Activated CD4-positive, CD25-positive, alpha-beta regulatory T cell treated with anti-CD3 and anti-CD28 coated beads, Interleukin-2, amount 50 U/mL, for 24 hours (primary cell): ENCODE results near the gene OR6K2.

Experiments used
- ATAC-seq, 2 donors: fragments of 150-1000 bp; cut with Tn5 transposase; one replicate each; pipeline ENCODE4 v1.10.0; 2021; ENCODE audit warnings: mild to moderate bottlenecking in 1 of 2, moderate library complexity in 1 of 2

The OR6K2 gene

DNA sequence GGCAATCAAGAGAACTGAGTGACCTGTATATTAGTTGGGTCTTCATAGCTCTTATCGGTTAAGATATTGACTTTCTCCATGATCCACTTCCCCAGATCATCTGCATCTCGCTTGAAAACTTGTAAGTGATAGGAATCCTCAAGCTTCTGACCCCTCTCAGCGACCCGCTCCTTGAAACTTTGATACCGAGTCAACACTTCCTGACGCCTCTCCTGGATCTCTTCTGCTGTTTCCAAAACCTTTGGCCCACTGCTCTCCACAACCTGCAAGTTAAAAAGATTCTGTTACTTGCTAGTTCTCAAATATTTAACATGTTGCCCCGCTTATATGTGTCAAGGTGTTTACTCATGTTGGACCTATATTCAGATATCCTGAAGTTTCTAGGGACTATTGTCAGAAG, 15.4 kb downstream of the OR6K2 start:
- ATAC-seq: no peak

DNA sequence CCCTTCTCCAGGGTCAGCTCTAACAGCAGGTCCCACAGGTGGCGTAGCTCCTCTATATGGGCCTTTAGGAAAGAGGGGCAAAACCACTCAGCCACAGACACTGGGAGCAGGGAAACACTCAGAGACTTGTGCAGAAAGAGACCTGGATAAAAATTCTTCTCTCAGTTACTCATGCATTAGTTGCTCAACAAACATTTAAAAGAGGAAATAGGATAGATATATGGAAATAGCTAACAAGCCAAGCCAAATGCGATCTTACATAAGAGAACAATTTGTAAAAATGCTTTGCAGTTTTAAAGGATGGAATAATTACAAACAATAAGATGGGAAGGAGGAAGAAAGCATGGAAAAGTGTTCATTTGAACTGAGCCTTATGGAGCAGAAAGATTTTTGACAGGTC, 18.8 kb downstream of the OR6K2 start:
- no peak for ATAC-seq

DNA sequence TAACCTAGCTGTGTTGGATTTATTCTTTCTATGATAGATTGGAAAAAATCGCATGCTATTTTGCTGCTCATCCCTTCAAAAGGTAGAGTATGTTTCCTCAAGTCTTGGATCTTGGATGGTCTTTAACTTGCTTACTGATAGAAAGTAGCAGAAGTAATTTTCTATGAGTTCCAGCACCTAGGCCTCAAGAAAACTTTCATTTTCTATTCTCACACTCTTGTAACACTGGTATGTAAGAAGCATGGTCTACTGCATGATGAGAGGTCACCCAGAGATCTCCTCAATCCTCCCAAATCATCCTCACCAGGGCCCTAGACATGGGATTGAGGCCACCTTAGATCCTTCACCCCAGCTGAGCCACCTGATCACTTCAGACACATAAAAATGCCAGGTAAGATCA, 21.2 kb downstream of the OR6K2 start:
- no peak for ATAC-seq

DNA sequence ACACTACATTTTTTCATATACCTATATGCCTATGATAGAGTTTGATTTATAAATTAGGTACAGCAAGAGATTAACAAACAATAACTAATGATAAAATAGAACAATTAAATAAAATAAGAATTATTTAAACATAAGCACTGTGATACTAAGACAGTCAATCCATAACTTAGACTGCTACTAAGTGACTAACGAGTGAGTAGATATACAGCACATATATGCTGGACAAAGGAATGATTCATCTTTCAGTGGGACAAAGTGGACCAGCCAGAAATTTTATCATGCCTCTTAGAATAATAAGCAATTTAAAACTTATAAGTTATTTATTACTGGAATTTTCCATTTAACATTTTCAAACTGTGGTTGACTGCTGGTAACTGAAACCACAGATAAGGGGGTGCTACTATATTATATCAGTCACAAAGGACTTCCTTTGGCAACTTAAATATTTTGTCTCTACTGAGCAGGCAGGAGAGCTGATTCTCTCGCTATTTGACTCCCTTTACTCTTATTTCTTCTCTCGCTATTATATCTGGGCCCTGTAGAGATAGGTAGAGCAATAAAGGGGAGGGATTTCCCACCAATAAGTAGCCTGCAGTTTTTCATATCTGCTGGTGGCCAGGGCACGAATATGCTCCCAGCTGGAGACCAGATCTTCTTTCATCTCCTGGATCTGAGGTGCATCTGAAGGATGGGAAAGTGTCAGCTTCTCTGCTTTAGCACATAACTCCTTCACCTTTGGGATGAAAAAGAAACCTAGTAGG, 24.7 kb downstream of the OR6K2 start:
- peak in 1 of 2 donors; percentile 20 for ATAC-seq

DNA sequence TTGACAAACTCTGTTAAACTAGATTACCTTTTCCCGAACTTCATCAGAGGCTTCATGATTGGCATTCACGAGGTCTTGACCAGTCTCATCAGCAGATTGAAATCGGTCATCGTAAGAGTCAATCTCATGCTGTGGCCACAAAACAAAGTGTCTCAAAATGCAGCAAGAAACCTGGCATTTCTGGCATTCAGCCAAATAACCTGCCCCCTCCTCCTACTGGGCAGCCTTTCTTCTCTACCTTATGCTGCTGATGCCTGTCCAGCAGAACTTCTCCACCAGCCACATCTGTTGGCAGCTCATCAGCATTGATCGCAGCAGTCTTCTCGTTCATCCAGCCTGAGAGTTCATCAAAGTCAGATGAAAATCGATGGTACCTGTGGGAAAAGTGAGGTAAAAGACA, 26.1 kb downstream of the OR6K2 start:
- no peak for ATAC-seq

DNA sequence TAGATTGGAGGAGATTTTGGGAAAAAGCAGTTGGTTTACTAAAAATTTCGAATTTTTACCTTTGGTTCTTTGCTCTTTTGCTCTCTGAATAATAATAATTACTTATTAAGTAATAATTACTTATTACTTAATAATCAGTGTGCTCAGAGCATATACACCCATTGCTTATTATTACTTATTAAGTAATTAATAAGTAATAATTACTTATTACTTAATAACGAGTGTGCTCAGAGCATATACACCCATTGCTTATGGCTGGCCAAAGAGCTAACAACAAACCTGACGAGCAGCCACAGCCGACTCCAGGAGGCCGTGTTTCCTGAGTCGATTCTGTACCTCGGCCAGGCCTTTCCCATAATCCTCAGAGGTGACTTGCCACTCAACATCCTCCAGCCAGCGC, 34.4 kb downstream of the OR6K2 start:
- ATAC-seq: no peak

DNA sequence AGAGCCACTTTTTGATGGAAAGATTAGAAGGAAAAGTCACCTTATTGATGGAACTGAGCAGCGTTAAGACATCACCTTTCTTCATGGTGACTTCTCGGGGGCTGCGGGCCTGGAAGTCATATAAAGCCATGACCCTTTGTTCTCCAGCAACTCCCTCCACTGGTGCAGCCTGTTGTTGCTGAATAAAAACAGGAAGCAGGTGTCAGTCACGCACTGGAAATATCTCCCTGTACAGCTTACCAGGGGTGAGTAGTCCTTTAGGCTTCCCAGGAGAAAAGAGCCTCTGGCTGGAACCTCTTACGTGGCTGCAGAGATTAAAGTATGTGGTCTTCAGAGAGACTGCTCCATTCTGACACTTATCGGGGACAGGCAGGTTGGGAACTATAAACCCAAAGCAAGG, 45.9 kb downstream of the OR6K2 start:
- ATAC-seq: no peak

DNA sequence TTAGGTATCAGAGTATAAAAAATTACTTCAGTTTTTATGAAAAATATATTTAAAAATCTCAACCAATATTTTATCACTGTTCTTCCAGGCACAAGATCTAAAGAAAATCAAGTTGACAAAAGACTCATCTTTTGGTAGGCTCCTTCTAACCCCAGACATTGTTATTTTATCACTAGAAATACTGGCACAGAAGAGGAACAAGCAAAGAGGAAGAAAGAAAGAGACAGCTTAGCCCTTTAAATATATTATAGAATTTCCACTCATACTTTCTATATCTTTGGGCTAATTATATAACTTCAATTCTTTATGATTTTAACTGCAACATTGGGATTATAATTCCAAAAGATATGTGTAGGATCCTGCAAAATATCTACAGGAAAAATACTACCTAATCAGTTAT, 46.4 kb downstream of the OR6K2 start:
- ATAC-seq: no peak

DNA sequence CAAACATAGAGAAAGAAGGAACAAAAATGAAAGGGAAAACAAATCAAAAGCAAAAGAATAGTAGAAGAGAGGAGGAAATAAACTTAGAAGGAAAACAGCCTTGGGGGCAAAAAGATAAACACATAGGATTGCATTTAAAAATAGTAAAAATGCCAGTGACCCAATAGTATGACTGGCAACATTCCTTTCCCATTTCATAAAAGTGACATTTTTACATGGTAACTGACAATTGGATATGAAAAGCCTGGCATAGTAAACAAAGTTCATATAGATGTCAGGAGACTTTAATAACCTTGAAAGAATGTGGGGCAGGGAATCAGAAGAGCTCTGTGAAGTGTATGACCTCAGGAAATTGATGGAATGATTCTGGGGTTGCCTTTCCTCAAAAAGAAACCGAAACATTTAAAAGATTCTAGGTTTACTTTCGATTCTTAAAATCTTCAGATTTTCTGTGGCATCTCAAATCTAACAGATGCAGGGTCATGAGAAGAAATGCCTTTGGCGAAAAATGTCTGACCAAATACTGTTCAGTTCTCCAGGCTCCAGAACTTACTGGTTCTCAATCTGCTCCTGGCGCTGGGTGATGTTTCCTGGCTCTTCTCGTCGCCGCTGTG, 47.6 kb downstream of the OR6K2 start:
- ATAC-seq: no peak
